Activated B cell treated with CpG ODN at 0.5 μM for 24 hours (primary cell): Measurements from ENCODE around the gene GCNT2. TPM values are rescaled to one million over a fixed set of nuclear protein-coding genes. Genes with fewer than 3 reads are reported as not detected.

Experiments
- ATAC-seq: fragments of 200-7000 bp; cut with Tn5 transposase; one replicate; pipeline ENCODE4 v1.10.0; 2021; ENCODE audit warnings: low read depth, mild to moderate bottlenecking, moderate library complexity
- CTCF ChIA-PET: fragments of 350-600 bp; sonication (Branson Sonifier 250); formaldehyde crosslinking; loops from one replicate; lab custom pipeline; 2021; ENCODE audit warnings: antibody characterized with exemption; lab: Charles Lee
- POLR2A ChIA-PET: fragments of 350-600 bp; sonication (Branson Sonifier 250); formaldehyde crosslinking; loops from one replicate; lab custom pipeline; 2021; ENCODE audit warnings: antibody characterized with exemption; lab: Charles Lee
- DNase-seq: peaks from one replicate; pipeline ENCODE4 v3.0.0; 2022
- H3K27ac Mint-ChIP-seq: one replicate; pipeline ENCODE4 v1.8.0; 2020; ENCODE audit warnings: mixed read lengths
- H3K27me3 Mint-ChIP-seq: one replicate; pipeline ENCODE4 v1.8.0; 2021; ENCODE audit warnings: mixed read lengths
- H3K36me3 Mint-ChIP-seq: one replicate; pipeline ENCODE4 v1.8.0; 2021; ENCODE audit warnings: low read depth, mixed read lengths
- H3K4me1 Mint-ChIP-seq: one replicate; pipeline ENCODE4 v1.8.0; 2021; ENCODE audit warnings: mixed read lengths
- H3K4me3 Mint-ChIP-seq: one replicate; pipeline ENCODE4 v1.8.0; 2020; ENCODE audit warnings: mild to moderate bottlenecking, mixed read lengths
- H3K9me3 Mint-ChIP-seq: one replicate; pipeline ENCODE4 v1.8.0; 2020; ENCODE audit warnings: mixed read lengths
- CTCF ChIP-seq: fragments of 200-600 bp; IDR thresholded peaks from one replicate; pipeline ENCODE4 v1.8.0; 2022; ENCODE audit warnings: antibody characterized with exemption, mild to moderate bottlenecking
- intact Hi-C: fragments of 100-400 bp; cut with micrococcal nuclease; formaldehyde crosslinking; loops from one replicate; pipeline ENCODE4 v1.15.1; 2024
- total RNA-seq: library from RNA; stranded (reverse); gene quantifications from 2 replicates; pipeline ENCODE4 v1.2.3, GENCODE V29; 2022

GCNT2 gene
- 23.2 and 25.9 TPM in 2 replicates for total RNA-seq

GRCh38 chr6:10521104-10521808 is at the start of gene GCNT2:
Gene GCNT2 (plus strand): TSS chr6:10521351. CDS start chr6:10528912, 7,561 bp downstream.
- intact Hi-C loops: no loop called here
- DNase-seq (no peak), ATAC-seq (peak; percentile 38)
- Mint-ChIP-seq H3K4me1 (peaks cover 34% of the 10 kb centered on the region), H3K27me3 (no peaks in the 10 kb centered on the region), H3K27ac (peak within 1 kb of the TSS; percentile 12), H3K36me3 (no peaks in the 10 kb centered on the region), H3K4me3 (peak within 1 kb of the TSS; percentile 51), H3K9me3 (no peaks in the 10 kb centered on the region)
- ChIA-PET POLR2A (interaction anchor here (1.1 kb wide), 1 partner anchor 10 kb away, joined by 8 read pairs; no protein-coding TSS in a partner anchor), CTCF (interaction anchor here (0.7 to 1.2 kb wide), 2 partner anchors 8 to 11 kb away, joined by 3 read pairs; no protein-coding TSS in a partner anchor)
- no peak for TF ChIP-seq CTCF

GRCh38 chr6:10472634-10473033 is 48.5 kb upstream of the GCNT2 start:
- peaks cover 2% of the 10 kb centered on the region for H3K9me3 Mint-ChIP-seq
- intact Hi-C loops: no loop called here
- no peak for TF ChIP-seq CTCF
- H3K4me3 Mint-ChIP-seq: no peak overlapping the region
- ChIA-PET CTCF (no interaction called here), POLR2A (no interaction called here)
- H3K36me3 Mint-ChIP-seq: no peaks in the 10 kb centered on the region
- DNase-seq (no peak), ATAC-seq (no peak)
- H3K4me1 Mint-ChIP-seq: no peaks in the 10 kb centered on the region
- H3K27me3 Mint-ChIP-seq: peaks cover 19% of the 10 kb centered on the region
- H3K27ac Mint-ChIP-seq: no peak overlapping the region

GRCh38 chr6:10478187-10479040 is 42.7 kb upstream of the GCNT2 start:
- intact Hi-C loops: loop anchor here (1.0 kb wide), 2 partner anchors 323 to 591 kb away; no protein-coding TSS in a partner anchor
- Mint-ChIP-seq H3K9me3 (no peaks in the 10 kb centered on the region), H3K27ac (no peak overlapping the region), H3K27me3 (peaks cover 11% of the 10 kb centered on the region), H3K4me1 (no peaks in the 10 kb centered on the region), H3K4me3 (no peak overlapping the region), H3K36me3 (no peaks in the 10 kb centered on the region)
- DNase-seq (no peak), ATAC-seq (peak; percentile 42)
- POLR2A ChIA-PET: no interaction called here
- no peak for TF ChIP-seq CTCF
- CTCF ChIA-PET: interaction anchor here (0.7 to 5.1 kb wide), 18 partner anchors 8 to 1097 kb away, joined by 3 to 89 read pairs (median 5); partner anchors contain the start of genes C6orf52 and PAK1IP1

- Mint-ChIP-seq H3K9me3 (no peaks in the 10 kb centered on the region), H3K36me3 (no peaks in the 10 kb centered on the region), H3K4me3 (no peak overlapping the region), H3K27me3 (peaks cover 11% of the 10 kb centered on the region), H3K4me1 (no peaks in the 10 kb centered on the region), H3K27ac (no peak overlapping the region)
- ChIA-PET POLR2A (no interaction called here), CTCF (interaction anchor here (1.4 to 5.1 kb wide), 5 partner anchors 12 to 590 kb away, joined by 5 to 89 read pairs (median 6); no protein-coding TSS in a partner anchor)
- intact Hi-C loops: no loop called here
- DNase-seq (no peak), ATAC-seq (no peak)
- TF ChIP-seq CTCF: no peak
Observed at GRCh38 chr6:10479939-10480700, 41.0 kb upstream of the GCNT2 start.
